Epithelial cell of prostate (primary cell): ENCODE measurements around the gene CFAP54.

ENCODE experiments used
- DNase-seq: peaks from one replicate; pipeline ENCODE4 v3.0.0-alpha.2; 2011; ENCODE audit warnings: low read depth, low spot score
- H3K27ac ChIP-seq: fragments of 450-650 bp; 2 replicates; pipeline ENCODE4 v1.5.1; 2017; ENCODE audit warnings: mild to moderate bottlenecking

Gene CFAP54

GRCh38 chr12:96810057-96810456 lies 320.7 kb downstream of the CFAP54 start:
- peak overlapping the region; percentile 97 for H3K27ac ChIP-seq
- peak; percentile 34 for DNase-seq

DNA sequence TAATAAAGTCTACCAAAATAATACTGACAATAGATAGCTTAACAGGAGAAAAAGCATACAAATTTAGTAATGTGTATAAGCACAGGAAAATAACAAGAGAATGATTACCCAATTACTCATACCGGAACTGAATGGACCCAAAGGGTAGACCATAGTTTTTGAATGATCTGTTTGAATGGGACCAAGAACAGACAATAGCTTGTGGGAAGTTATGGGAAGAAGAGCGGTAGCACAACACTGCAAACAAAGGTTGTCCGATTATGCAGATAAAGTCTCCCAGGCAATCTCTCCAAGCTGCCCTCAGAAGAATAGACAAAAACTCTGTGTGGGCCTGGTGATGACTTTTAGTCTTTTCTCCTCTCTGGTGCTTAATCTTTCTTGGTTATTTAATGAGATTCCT lies 321.1 kb downstream of the CFAP54 start:
- peak overlapping the region; percentile 97 for H3K27ac ChIP-seq
- no peak for DNase-seq

DNA sequence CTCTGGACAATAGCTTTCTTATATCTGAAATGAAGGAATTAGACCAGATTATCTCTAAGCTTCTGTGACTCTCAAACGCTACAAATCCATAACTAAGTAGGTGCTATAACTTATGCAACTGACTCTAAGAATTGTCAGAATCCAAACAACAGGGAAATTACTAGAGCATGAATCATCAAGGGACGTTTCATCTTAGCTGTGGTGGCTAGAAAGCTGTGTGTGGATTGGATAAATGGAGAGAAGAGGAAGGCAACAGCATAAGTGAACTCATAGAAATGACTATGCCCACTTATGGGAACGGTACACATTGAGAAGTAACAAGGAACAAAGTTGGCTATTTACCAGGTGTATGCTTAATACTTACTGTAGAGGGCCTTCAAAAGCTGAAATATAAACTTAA lies 321.7 kb downstream of the CFAP54 start:
- peak; percentile 95 for DNase-seq
- peak overlapping the region; percentile 97 for H3K27ac ChIP-seq

DNA sequence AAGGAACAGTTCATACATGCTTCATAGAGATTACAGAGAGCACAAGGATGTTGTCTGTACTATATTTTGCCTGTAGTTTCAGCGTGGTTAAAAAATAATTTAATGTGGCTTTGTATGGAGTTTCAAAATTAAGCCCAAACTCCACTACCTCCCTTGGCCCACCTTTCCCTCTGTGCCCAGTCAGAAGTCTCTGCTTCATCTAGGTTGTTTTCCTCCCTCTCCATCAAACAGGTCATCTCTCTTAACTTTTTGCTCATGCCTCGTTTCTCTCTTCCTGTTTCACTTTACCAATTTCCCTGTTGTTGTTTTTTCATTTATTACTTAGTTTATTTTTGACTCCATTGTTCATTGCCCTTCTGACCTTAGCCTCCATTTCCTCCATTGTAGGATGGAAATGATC lies 322.8 kb downstream of the CFAP54 start:
- H3K27ac ChIP-seq = no peak overlapping the region
- DNase-seq = no peak

DNA sequence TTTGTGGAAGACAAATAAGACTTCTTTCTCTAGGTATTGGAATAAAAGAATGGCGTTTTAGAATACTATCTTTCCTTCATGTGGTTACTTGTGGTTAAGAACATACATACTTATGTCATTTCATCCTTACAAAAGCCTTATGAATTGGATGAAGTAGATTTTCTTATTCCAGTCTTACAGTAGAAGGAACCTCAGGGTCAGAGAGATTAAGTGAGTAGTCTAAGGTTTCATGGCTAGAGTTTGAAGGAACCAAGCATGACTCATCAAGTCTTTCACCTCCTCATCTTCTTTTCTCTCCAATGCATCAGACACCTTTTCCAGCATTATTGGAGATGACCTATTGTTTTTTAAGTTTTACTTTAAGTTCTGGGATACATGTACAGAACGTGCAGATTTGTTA lies 324.8 kb downstream of the CFAP54 start:
- H3K27ac ChIP-seq = no peak overlapping the region
- no peak for DNase-seq

- DNase-seq = no peak
- H3K27ac ChIP-seq = no peak overlapping the region
Observed at GRCh38 chr12:96821592-96821991, 332.2 kb downstream of the CFAP54 start.

DNA sequence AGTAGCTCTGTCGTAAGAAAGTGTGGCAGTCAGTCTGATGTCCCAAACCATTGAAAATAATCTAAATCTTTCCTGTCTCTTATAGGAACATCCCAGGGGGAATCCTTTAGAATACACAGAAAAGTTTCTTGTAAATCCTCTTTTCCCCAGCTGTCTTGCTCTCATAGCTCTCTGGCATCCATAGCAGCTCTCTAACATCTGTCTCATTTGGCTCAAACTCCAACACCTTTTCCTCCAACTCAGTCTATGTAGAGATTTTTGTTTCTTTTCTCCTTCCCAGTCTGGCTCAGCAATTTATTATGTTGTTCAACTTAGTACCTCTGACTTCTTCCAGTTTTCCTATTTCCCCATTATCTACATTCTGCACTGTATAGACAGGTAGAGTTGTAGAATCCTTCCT lies 333.3 kb downstream of the CFAP54 start:
- no peak overlapping the region for H3K27ac ChIP-seq
- DNase-seq = no peak

GRCh38 chr12:96824074-96824837 lies 334.9 kb downstream of the CFAP54 start:
- H3K27ac ChIP-seq = no peak overlapping the region
- no peak for DNase-seq

DNA sequence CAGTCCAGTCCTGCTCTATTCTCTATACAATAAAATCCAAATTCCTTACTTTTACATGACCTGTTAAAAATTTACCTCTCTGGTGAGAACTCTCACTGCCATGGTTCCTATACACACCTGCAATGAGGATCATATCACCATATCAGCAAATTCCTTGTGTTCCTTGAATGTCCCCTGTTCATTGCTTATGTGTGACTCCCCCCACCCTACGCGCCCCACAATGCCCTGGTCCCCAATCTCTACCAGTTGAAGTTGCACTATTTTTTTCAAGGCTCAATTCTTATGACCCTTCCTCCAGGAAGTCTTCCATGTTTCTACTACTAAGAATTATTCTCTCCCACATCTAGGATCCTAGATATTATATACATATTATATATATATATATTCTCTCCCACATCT lies 335.5 kb downstream of the CFAP54 start:
- no peak for DNase-seq
- no peak overlapping the region for H3K27ac ChIP-seq

DNA sequence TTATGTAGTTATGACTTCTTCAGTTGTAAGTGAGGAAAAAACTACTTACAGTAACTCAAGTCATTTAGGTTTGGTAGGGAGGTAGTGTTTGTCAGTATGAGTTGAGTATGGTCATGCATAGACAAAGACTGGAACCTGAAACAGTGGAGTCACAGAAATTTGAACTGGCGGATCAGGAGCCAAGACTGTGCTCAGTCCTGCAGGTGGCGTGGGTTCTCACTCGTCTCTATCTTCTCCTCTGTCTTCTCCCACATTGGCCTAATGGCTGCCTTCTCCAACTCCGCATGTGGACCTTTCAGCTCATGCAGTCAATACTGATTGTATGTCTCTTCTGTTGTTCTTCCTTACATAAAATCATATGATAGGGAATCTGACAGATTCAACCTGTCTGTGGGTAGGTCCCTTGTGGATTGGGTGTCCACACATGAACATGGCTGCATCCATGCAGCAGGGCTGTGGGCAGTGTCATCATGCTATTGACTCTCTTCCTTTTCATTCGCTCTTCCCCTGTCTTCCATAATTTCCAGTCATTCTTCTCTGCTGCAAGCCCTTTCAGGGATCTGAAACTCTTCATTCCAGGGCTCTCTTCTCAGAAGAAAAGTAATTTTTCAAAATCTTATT lies 338.9 kb downstream of the CFAP54 start:
- DNase-seq = no peak
- no peak overlapping the region for H3K27ac ChIP-seq

DNA sequence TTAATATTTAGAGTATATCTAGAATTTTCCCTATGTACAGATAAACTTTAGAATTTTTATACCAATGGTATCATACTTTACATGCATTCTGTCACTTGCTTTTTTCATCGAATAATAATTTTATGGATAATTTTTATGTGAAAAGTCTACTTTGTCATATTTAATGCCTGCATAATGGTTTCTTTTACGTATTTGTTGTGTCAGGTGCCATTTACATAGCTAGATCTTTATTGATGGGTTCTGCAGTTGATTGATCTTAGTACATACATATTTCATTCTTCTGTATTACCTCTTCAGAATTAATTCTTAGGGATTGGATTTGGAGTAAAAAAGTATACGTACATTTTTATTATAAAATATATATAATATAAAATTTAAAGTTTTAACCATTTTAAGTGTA lies 340.0 kb downstream of the CFAP54 start:
- no peak overlapping the region for H3K27ac ChIP-seq

DNA sequence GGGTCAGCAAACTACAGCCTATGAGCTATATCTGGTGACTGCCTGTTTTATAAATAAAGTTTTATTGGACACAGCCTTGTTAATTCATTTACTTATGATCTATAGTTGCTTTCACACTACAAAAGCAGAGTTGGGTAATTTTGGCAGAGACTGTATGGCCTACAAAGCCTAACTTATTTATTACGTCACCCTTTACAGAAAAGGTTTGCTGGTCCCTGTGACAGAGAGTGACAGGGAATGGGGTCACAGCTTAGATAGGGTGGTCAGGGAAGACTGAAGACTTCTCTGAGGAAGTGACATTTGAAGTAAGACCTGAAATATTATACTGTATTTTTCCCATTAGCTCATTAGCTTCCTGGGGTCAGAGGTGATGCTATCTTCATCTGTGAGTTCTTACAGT lies 342.0 kb downstream of the CFAP54 start:
- DNase-seq = no peak
- no peak overlapping the region for H3K27ac ChIP-seq

More for the DNA sequence above, 340.0 kb downstream of the CFAP54 start:
- no peak for DNase-seq

DNA sequence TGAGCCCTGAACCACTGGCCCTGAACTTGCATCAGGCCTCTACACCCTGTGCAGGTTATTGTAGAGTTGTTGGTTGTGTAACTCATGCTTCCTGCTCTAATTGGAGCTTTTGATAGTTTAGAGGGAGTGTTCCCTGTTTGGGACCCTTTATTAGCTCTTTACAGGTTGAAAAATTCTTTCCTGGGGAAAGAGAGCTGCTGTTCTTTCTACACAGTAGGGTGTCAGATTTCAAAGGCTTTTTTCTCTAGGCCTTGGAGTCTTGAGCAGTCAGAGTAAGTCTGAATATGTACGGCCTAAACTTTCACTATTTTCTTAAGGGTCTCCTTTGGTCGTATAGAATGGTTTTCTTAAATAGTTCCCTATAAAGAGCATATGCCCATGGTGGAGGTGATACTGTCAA lies 356.9 kb downstream of the CFAP54 start:
- DNase-seq = no peak
- H3K27ac ChIP-seq = no peak overlapping the region

DNA sequence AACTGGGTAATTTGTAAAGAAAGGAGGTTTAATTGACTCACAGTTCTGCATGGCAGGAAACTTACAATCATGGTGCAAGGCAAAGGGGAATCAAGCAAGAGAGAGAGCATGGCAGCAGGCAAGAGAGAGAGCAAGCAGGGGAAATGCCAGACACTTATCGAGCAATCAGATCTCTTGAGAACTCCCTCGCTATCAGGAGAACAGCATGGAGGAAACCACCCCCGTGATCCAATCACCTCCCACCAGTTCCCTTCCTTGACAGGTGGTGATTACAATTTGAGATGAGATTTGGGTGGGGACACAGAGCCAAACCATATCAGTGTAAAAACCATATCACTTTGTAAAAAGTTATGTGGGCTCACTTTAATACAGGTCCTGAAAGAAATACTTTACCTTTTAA lies 361.3 kb downstream of the CFAP54 start:
- no peak for DNase-seq
- no peak overlapping the region for H3K27ac ChIP-seq

DNA sequence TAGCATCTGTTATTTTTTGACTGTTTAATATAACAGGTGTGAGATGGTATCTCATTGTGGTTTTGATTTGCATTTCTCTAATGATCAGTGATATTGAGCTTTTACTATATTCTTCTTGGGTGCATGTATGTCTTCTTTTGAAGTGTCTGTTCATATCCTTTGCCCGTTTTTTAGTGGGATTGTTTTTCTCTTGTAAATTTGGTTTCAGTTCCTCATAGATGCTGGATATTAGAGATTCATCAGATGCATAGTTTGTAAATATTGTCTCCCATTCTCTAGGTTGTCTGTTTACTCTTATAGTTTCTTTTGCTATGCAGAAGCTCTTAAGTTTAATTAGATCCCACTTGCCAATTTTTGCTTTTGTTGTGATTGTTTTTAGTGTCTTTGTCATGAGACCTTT lies 368.8 kb downstream of the CFAP54 start:
- no peak for DNase-seq
- H3K27ac ChIP-seq = no peak overlapping the region

GRCh38 chr12:96861656-96862055 lies 372.3 kb downstream of the CFAP54 start:
- DNase-seq = no peak
- H3K27ac ChIP-seq = no peak overlapping the region

- DNase-seq = no peak
- no peak overlapping the region for H3K27ac ChIP-seq
Observed at GRCh38 chr12:96862326-96862725, 372.9 kb downstream of the CFAP54 start.

- no peak overlapping the region for H3K27ac ChIP-seq
Observed at GRCh38 chr12:96864335-96864734, 375.0 kb downstream of the CFAP54 start.

DNA sequence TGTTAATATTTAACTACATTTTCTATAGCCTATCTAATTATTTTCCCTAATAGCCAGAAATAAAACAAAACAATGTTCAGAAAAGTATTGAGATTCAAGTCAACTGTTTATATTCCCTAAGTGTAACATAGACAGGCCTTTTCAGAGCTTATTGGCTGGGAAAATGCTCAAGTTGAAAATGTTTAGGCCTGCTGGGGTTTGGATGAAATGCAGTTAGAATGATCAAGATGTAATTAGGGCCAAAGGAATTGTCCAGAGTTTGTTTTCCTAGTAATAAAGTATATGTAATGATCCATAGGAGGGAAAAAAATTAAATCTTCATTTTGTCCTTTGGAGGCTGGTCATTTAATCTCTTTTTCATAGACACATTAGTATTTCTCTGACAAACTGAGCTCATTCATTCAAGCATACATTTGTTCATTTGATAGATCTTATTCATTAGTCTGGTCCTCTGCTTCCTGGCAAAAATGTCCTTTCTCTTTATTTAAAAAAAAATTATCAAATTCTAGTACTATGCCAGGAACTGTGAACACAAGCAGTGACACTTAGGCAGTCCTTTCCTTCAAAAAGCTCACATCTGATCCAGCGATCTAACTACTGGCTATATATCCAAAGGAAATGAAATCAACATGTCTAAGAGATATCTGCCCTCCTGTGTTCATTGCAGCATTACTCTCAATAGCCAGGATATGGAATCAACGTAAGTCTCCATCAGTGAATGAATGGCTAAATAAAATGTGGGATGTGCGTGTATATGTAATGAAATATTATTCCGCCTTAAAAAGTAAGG lies 377.6 kb downstream of the CFAP54 start:
- H3K27ac ChIP-seq = no peak overlapping the region
- no peak for DNase-seq

More at GRCh38 chr12:96864335-96864734, 375.0 kb downstream of the CFAP54 start:
- no peak for DNase-seq

- no peak for DNase-seq
- H3K27ac ChIP-seq = no peak overlapping the region
Observed at GRCh38 chr12:96870946-96871345, 381.6 kb downstream of the CFAP54 start.

GRCh38 chr12:96872961-96873360 lies 383.6 kb downstream of the CFAP54 start:
- no peak for DNase-seq
- no peak overlapping the region for H3K27ac ChIP-seq
